Endodermal cell (in vitro differentiated cells): ENCODE data around the gene ARHGAP6. TPM values are rescaled to one million over a fixed set of nuclear protein-coding genes. Genes with fewer than 3 reads are reported as not detected.

ENCODE experiments used
- DNase-seq: peaks from one replicate; pipeline ENCODE4 v3.0.0-alpha.2; 2017
- H3K27ac ChIP-seq: 2 replicates; pipeline ENCODE4 v1.5.1; 2013; ENCODE audit warnings: mild to moderate bottlenecking, low read depth, low read length, moderate library complexity
- H3K27me3 ChIP-seq: 2 replicates; pipeline ENCODE4 v1.6.1; 2013; ENCODE audit warnings: mild to moderate bottlenecking, low read length, moderate library complexity; ENCODE audit not compliant: insufficient read depth, control insufficient read depth, poor library complexity, severe bottlenecking
- H3K36me3 ChIP-seq: 2 replicates; pipeline ENCODE4 v1.7.0; 2013; ENCODE audit warnings: mild to moderate bottlenecking, low read length, moderate library complexity; ENCODE audit not compliant: control insufficient read depth, insufficient read depth
- H3K4me1 ChIP-seq: one replicate; pipeline ENCODE4 v1.7.0; 2013; ENCODE audit warnings: low read length; ENCODE audit not compliant: control insufficient read depth, insufficient read depth
- H3K4me3 ChIP-seq: 2 replicates; pipeline ENCODE4 v1.5.1; 2013; ENCODE audit warnings: mild to moderate bottlenecking, low read length, moderate library complexity
- H3K9ac ChIP-seq: 2 replicates; pipeline ENCODE4 v1.6.1; 2013; ENCODE audit warnings: mild to moderate bottlenecking, low read length, moderate library complexity; ENCODE audit not compliant: poor library complexity, severe bottlenecking; ENCODE audit errors: extremely low read depth
- H3K9me3 ChIP-seq: 2 replicates; pipeline ENCODE4 v1.6.1; 2013; ENCODE audit warnings: mild to moderate bottlenecking, low read length, moderate library complexity; ENCODE audit not compliant: control insufficient read depth
- H3K27ac Mint-ChIP-seq: 2 replicates; pipeline ENCODE4 v1.8.0; 2020; ENCODE audit warnings: mixed read lengths
- H3K27me3 Mint-ChIP-seq: 2 replicates; pipeline ENCODE4 v1.8.0; 2021; ENCODE audit warnings: mild to moderate bottlenecking, mixed read lengths; ENCODE audit not compliant: insufficient read depth
- H3K36me3 Mint-ChIP-seq: 2 replicates; pipeline ENCODE4 v1.8.0; 2020; ENCODE audit warnings: low read depth, mixed read lengths
- H3K4me1 Mint-ChIP-seq: 2 replicates; pipeline ENCODE4 v1.8.0; 2020; ENCODE audit warnings: mixed read lengths
- H3K4me3 Mint-ChIP-seq: 2 replicates; pipeline ENCODE4 v1.8.0; 2020; ENCODE audit warnings: mild to moderate bottlenecking, moderate library complexity, mixed read lengths
- H3K9me3 Mint-ChIP-seq: 2 replicates; pipeline ENCODE4 v1.8.0; 2020; ENCODE audit warnings: mild to moderate bottlenecking, mixed read lengths
- CTCF ChIP-seq: fragments of 200-600 bp; sonication (generic); conservative IDR thresholded peaks from 2 replicates; pipeline ENCODE4 v1.5.0; 2021; ENCODE audit warnings: antibody characterized with exemption, mild to moderate bottlenecking
- WGBS, 2 experiments: methylation state at CpG; one replicate each; pipeline versions ENCODE4 v1.1.5 to v1.1.7; 2013; ENCODE audit warnings: missing lambda C conversion rate in 2 of 2, mixed read lengths in 1 of 2; ENCODE audit not compliant: insufficient coverage in 1 of 2, insufficient read length in 1 of 2; 5-methylcytosine and 5-hydroxymethylcytosine counted together
- total RNA-seq, 2 donors: library from RNA; stranded (reverse); fragmentation: NEBNext Ultra II Directional in 1 of 2; extraction: Animal tissue kit (Norgen Biotek cat#: 25700) in 1 of 2; gene quantifications; 2 replicates in 1 of 2; 3 replicates in 1 of 2; pipeline ENCODE4 v1.2.1, GENCODE V29; 2021

The ARHGAP6 gene
- total RNA-seq, 2 donors from 2014 or later, result 0.48 to 0.73 TPM

GRCh38 chrX:11367609-11368430, 297.9 kb downstream of the ARHGAP6 start:
- WGBS, 2 experiments, result 87 to 90% methylated on average over 2 to 7 of the region's 7 CpGs
- Histone ChIP-seq H3K9ac (no peak overlapping the region), H3K27ac (no peak overlapping the region), H3K4me1 (no peaks in the 10 kb centered on the region), H3K36me3 (no peaks in the 10 kb centered on the region), H3K9me3 (no peaks in the 10 kb centered on the region), H3K27me3 (no peaks in the 10 kb centered on the region), H3K4me3 (no peak overlapping the region)
- Mint-ChIP-seq H3K36me3 (no peaks in the 10 kb centered on the region), H3K27ac (no peak overlapping the region), H3K4me3 (no peak overlapping the region), H3K27me3 (no peaks in the 10 kb centered on the region), H3K9me3 (peaks cover 53% of the 10 kb centered on the region), H3K4me1 (no peaks in the 10 kb centered on the region)
- TF ChIP-seq CTCF, result no peak
- no peak for DNase-seq

GRCh38 chrX:11366998-11367595, 298.6 kb downstream of the ARHGAP6 start:
- no peak for DNase-seq
- no peak overlapping the region for H3K9ac ChIP-seq
- no peaks in the 10 kb centered on the region for H3K27me3 Mint-ChIP-seq
- no peaks in the 10 kb centered on the region for H3K9me3 ChIP-seq
- no peak overlapping the region for H3K4me3 Mint-ChIP-seq
- no peak overlapping the region for H3K4me3 ChIP-seq
- H3K27ac Mint-ChIP-seq, result no peak overlapping the region
- H3K27me3 ChIP-seq, result no peaks in the 10 kb centered on the region
- peaks cover 58% of the 10 kb centered on the region for H3K9me3 Mint-ChIP-seq
- no peak overlapping the region for H3K27ac ChIP-seq
- H3K4me1 Mint-ChIP-seq, result no peaks in the 10 kb centered on the region
- no peaks in the 10 kb centered on the region for H3K4me1 ChIP-seq
- no peaks in the 10 kb centered on the region for H3K36me3 ChIP-seq
- no peak for TF ChIP-seq CTCF
- H3K36me3 Mint-ChIP-seq, result no peaks in the 10 kb centered on the region
- WGBS, 2 experiments, result 86 to 88% methylated on average over 2 of the region's 2 CpGs

- H3K36me3 Mint-ChIP-seq, result no peaks in the 10 kb centered on the region
- TF ChIP-seq CTCF, result no peak
- Histone ChIP-seq H3K27me3 (no peaks in the 10 kb centered on the region), H3K4me3 (no peak overlapping the region), H3K36me3 (no peaks in the 10 kb centered on the region), H3K9me3 (no peaks in the 10 kb centered on the region), H3K27ac (no peak overlapping the region), H3K9ac (no peak overlapping the region), H3K4me1 (no peaks in the 10 kb centered on the region)
- H3K27ac Mint-ChIP-seq, result no peak overlapping the region
- WGBS, 2 experiments, result no CpG with 5 or more reads among the region's 3 CpGs
- H3K4me3 Mint-ChIP-seq, result no peak overlapping the region
- no peaks in the 10 kb centered on the region for H3K27me3 Mint-ChIP-seq
- peaks cover 62% of the 10 kb centered on the region for H3K9me3 Mint-ChIP-seq
- no peak for DNase-seq
- H3K4me1 Mint-ChIP-seq, result no peaks in the 10 kb centered on the region
Observed at GRCh38 chrX:11365426-11365825, 300.3 kb downstream of the ARHGAP6 start.
